ENCODE results near the gene PTGER1. TPM values are rescaled to one million over a fixed set of nuclear protein-coding genes. Genes with fewer than 3 reads are reported as not detected.

The PTGER1 gene
- total and polyA plus RNA-seq, 9 of the 15 experiments (the other 6 are each of a cell fraction or from before 2014, with no cell fraction given): 0.06 to 0.36 (median 0.31) TPM; not detected in 5

DNA sequence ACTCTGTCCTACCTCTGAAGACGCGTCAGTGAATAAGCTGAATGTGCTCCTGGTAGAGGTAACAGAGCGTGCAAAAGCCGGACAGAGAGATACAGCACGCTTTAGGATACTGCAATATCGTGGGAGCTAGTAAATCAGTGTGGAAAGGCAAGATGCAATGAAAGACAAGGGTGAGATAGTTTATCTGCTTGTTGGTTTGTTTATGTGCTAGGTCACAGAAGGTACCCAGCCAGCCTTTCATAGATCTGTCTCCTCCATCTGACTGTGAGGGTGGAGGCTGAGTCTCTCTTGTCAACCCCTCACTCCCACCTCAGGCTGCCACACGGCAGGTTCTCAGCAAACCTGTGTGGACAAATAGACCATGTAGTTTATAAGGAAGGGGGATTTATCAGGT is 21.7 kb upstream of the PTGER1 start:
- CTCF ChIA-PET (ENCODE audit: low intra/inter-chr PET ratio): interaction anchor here (0.6 kb wide), 1 partner anchor 11 kb away, joined by 3 read pairs; no protein-coding TSS in a partner anchor
- WGBS (ENCODE audit: insufficient coverage, low coverage, missing lambda C conversion rate): 22% methylated on average over 7 of the region's 7 CpGs
- Histone ChIP-seq H3K4me3 (peak overlapping the region; percentile 68; the same call in 1 of the 2 replicates), H3K36me3 (ENCODE audit: control insufficient read depth, insufficient read depth, low read length) (no peaks in the 10 kb centered on the region), H3K79me2 (ENCODE audit: control insufficient read depth, insufficient read depth, low read length) (peaks cover 5% of the 10 kb centered on the region; the same call in 2 of the 3 replicates), H4K20me1 (replicated peaks; ENCODE audit: control insufficient read depth, insufficient read depth, low read length) (no peaks in the 10 kb centered on the region), H3K9ac (ENCODE audit: insufficient read depth in 1 of 2, low read depth in 2 of 2, low read length in 2 of 2) (peak overlapping the region; percentile 58 to 84; a peak in 3 of 4 replicates), H3K27ac (ENCODE audit: extremely low read depth, low read depth, low read length) (peak overlapping the region; percentile 59), H3K9me1 (ENCODE audit: control insufficient read depth, insufficient read depth, low read length) (no peaks in the 10 kb centered on the region), H3K4me1 (replicated peaks in 1 of 2; ENCODE audit: control insufficient read depth in 2 of 2, insufficient read depth in 2 of 2, low read length in 2 of 2) (peaks cover 16 to 29% of the 10 kb centered on the region in 2 experiments; a peak in 4 of 5 replicates), H3K27me3 (ENCODE audit: control insufficient read depth in 2 of 2, insufficient read depth in 2 of 2, low read length in 2 of 2) (no peaks in the 10 kb centered on the region), H3K9me3 (replicated peaks; ENCODE audit: control insufficient read depth, insufficient read depth, low read depth, low read length) (no peaks in the 10 kb centered on the region), H2AFZ (ENCODE audit: low read depth, low read length) (peak overlapping the region; percentile 93), H3K4me2 (ENCODE audit: insufficient read depth, low read length) (peak overlapping the region; percentile 82)
- FAIRE-seq: no peak
- peak in 1 of 4 experiments; percentile 40 for DNase-seq (ENCODE audit: extremely low read depth in 1 of 4, low spot score in 3 of 4)
- BruUV-seq (replicated peaks): no TSS peak
- POLR2A ChIA-PET: interaction anchor here (1.5 to 2.1 kb wide), 5 partner anchors 10 to 20 kb away, joined by 5 to 11 read pairs (median 7); no protein-coding TSS in a partner anchor
- intact Hi-C loops (cut with micrococcal nuclease): no loop called here
- TF ChIP-seq ATF7 (IDR thresholded peaks at IDR 0.05) (no peak), FOSL1 (tag; conservative IDR thresholded peaks at IDR 0.05) (0 out of 2 replicates have a peak, but pooled peaks have one; percentile 3), ZNF586 (CRISPR knock-in tag; conservative IDR thresholded peaks at IDR 0.05) (no peak), FOXK1 (CRISPR knock-in tag; IDR thresholded peaks at IDR 0.05; ENCODE audit: borderline replicate concordance) (0 out of 2 replicates have a peak, but pooled peaks have one; percentile 37), ZFP36 (IDR thresholded peaks at IDR 0.05; ENCODE audit: low read depth, low read length, partially characterized antibody) (peak; percentile 63), ZEB2 (IDR thresholded peaks at IDR 0.05) (peak; percentile 19; the same call in 1 of the 2 replicates), NBN (IDR thresholded peaks at IDR 0.05; ENCODE audit: low read depth) (0 out of 2 replicates have a peak, but pooled peaks have one; percentile 15), CBFA2T3 (IDR thresholded peaks at IDR 0.05) (0 out of 2 replicates have a peak, but pooled peaks have one; percentile 19), JUND (IDR thresholded peaks at IDR 0.05; ENCODE audit: borderline replicate concordance, low read depth, low read length) (no peak), JUND (tag; IDR thresholded peaks at IDR 0.05; ENCODE audit: borderline replicate concordance, low read depth, low read length) (no peak), CHD1 (IDR thresholded peaks at IDR 0.05; ENCODE audit: low read length) (no peak), KDM1A (IDR thresholded peaks at IDR 0.05) (peak in 1 of 2 experiments; percentile 18; a peak in 1 of 4 replicates), NR2C2 (CRISPR knock-in tag; IDR thresholded peaks at IDR 0.05) (no peak), NR2C2 (tag; IDR thresholded peaks at IDR 0.05) (peak; percentile 43; the same call in 1 of the 2 replicates)
- TF ChIP-seq, protein P1, sequence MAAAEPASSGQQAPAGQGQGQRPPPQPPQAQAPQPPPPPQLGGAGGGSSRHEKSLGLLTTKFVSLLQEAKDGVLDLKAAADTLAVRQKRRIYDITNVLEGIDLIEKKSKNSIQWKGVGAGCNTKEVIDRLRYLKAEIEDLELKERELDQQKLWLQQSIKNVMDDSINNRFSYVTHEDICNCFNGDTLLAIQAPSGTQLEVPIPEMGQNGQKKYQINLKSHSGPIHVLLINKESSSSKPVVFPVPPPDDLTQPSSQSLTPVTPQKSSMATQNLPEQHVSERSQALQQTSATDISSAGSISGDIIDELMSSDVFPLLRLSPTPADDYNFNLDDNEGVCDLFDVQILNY (CRISPR knock-in tag; IDR thresholded peaks at IDR 0.05): 0 out of 2 replicates have a peak, but pooled peaks have one; percentile 21
- TF ChIP-seq, protein P2, sequence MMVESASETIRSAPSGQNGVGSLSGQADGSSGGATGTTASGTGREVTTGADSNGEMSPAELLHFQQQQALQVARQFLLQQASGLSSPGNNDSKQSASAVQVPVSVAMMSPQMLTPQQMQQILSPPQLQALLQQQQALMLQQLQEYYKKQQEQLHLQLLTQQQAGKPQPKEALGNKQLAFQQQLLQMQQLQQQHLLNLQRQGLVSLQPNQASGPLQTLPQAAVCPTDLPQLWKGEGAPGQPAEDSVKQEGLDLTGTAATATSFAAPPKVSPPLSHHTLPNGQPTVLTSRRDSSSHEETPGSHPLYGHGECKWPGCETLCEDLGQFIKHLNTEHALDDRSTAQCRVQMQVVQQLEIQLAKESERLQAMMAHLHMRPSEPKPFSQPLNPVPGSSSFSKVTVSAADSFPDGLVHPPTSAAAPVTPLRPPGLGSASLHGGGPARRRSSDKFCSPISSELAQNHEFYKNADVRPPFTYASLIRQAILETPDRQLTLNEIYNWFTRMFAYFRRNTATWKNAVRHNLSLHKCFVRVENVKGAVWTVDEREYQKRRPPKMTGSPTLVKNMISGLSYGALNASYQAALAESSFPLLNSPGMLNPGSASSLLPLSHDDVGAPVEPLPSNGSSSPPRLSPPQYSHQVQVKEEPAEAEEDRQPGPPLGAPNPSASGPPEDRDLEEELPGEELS (CRISPR knock-in tag; IDR thresholded peaks at IDR 0.05; ENCODE audit: borderline replicate concordance): 0 out of 2 replicates have a peak, but pooled peaks have one; percentile 16
- in situ Hi-C loops (cut with MboI): no loop called here
- ATAC-seq: no peak
